Urothelium cell line (cell line): ENCODE results near the gene CENPL.

Experiments used
- DNase-seq: peaks from one replicate; pipeline ENCODE4 v3.0.0; 2011; ENCODE audit warnings: low spot score, mixed read lengths
- FAIRE-seq: peaks from 2 replicates; lab custom pipeline; 2011; peaks lifted over from hg19 to GRCh38; lab: Jason Lieb, UNC

Gene CENPL

GRCh38 chr1:173758980-173759379 lies 65.7 kb downstream of the CENPL start:
- DNase-seq, result no peak
- FAIRE-seq, result no peak

GRCh38 chr1:173758110-173758509 lies 66.6 kb downstream of the CENPL start:
- FAIRE-seq (no peak), DNase-seq (no peak)

- no peak for DNase-seq
- no peak for FAIRE-seq
These were observed 67.0 kb downstream of the CENPL start for GRCh38 chr1:173757666-173758065.

- no peak for FAIRE-seq
- no peak for DNase-seq
These were observed 70.9 kb downstream of the CENPL start for GRCh38 chr1:173753830-173754229.
